ENCODE results near the gene NRXN3. TPM values are rescaled to one million over a fixed set of nuclear protein-coding genes. Genes with fewer than 3 reads are reported as not detected.

NRXN3 gene
- total RNA-seq, 1 experiment from 2014 or later: not detected

DNA sequence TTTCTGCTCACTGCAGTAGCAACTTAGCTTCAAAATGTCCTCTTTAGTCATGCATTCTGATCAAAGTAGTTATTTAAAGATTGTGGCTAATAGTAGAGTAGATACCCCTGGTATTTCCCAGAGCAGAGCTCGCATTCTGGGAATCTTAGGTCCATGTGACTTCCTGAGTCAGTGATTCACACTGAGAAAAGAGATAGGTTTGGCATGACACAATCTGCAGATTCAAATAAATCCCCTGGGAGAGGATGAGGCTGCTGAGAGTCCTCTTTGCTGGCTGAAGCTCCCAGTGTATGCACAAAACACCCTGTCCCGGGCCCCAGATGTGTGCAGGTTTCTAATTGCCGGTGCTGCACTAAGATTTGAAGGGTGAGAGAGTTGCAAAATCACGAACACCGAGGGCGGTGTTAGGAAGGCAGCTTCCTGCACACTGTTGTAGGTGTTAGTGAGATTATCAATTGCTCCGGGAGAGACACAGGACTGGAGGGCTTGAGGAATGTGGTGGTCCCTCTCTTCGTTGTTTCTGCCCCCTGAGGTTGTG lies 233.2 kb downstream of the NRXN3 start:
- Histone ChIP-seq H3K4me1 (ENCODE audit: control insufficient read depth in 1 of 2, insufficient read depth in 2 of 2, low read length in 2 of 2) (no peaks in the 10 kb centered on the region), H3K9me2 (ENCODE audit: insufficient read depth) (no peaks in the 10 kb centered on the region), H3K27ac (ENCODE audit: low read depth, low read length) (no peak overlapping the region), H3K36me3 (ENCODE audit: control insufficient read depth in 1 of 2, insufficient read depth in 2 of 2, low read length in 2 of 2) (no peaks in the 10 kb centered on the region), H3K9ac (ENCODE audit: low read length) (no peak overlapping the region), H3K4me3 (replicated peaks in 1 of 2; ENCODE audit: low read depth in 1 of 2, low read length in 2 of 2) (no peak overlapping the region), H3K79me2 (ENCODE audit: insufficient read depth, low read length) (no peaks in the 10 kb centered on the region), H2AFZ (ENCODE audit: low read depth, low read length, poor library complexity, severe bottlenecking) (no peak overlapping the region), H3K4me2 (ENCODE audit: low read length) (no peak overlapping the region), H3K27me3 (ENCODE audit: insufficient read depth, low read length) (peaks cover 5% of the 10 kb centered on the region; the same call in 1 of the 2 replicates), H3K9me3 (ENCODE audit: control insufficient read depth in 1 of 2, insufficient read depth in 1 of 2, low read depth in 1 of 2, low read length in 2 of 2) (no peaks in the 10 kb centered on the region), H4K20me1 (ENCODE audit: insufficient read depth) (no peaks in the 10 kb centered on the region)
- TF ChIP-seq, protein P1, sequence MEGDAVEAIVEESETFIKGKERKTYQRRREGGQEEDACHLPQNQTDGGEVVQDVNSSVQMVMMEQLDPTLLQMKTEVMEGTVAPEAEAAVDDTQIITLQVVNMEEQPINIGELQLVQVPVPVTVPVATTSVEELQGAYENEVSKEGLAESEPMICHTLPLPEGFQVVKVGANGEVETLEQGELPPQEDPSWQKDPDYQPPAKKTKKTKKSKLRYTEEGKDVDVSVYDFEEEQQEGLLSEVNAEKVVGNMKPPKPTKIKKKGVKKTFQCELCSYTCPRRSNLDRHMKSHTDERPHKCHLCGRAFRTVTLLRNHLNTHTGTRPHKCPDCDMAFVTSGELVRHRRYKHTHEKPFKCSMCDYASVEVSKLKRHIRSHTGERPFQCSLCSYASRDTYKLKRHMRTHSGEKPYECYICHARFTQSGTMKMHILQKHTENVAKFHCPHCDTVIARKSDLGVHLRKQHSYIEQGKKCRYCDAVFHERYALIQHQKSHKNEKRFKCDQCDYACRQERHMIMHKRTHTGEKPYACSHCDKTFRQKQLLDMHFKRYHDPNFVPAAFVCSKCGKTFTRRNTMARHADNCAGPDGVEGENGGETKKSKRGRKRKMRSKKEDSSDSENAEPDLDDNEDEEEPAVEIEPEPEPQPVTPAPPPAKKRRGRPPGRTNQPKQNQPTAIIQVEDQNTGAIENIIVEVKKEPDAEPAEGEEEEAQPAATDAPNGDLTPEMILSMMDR (IDR thresholded peaks at IDR 0.05 in 2 of 3, conservative IDR thresholded peaks at IDR 0.05 in 1 of 3; ENCODE audit: borderline replicate concordance in 1 of 3, insufficient read depth in 1 of 3, low read depth in 2 of 3, low read length in 2 of 3): no peak
- TF ChIP-seq SIN3A (IDR thresholded peaks at IDR 0.05; ENCODE audit: low read depth): no peak
- no peak for TF ChIP-seq CEBPB (IDR thresholded peaks at IDR 0.05; ENCODE audit: low read depth)
- TF ChIP-seq, protein P2, sequence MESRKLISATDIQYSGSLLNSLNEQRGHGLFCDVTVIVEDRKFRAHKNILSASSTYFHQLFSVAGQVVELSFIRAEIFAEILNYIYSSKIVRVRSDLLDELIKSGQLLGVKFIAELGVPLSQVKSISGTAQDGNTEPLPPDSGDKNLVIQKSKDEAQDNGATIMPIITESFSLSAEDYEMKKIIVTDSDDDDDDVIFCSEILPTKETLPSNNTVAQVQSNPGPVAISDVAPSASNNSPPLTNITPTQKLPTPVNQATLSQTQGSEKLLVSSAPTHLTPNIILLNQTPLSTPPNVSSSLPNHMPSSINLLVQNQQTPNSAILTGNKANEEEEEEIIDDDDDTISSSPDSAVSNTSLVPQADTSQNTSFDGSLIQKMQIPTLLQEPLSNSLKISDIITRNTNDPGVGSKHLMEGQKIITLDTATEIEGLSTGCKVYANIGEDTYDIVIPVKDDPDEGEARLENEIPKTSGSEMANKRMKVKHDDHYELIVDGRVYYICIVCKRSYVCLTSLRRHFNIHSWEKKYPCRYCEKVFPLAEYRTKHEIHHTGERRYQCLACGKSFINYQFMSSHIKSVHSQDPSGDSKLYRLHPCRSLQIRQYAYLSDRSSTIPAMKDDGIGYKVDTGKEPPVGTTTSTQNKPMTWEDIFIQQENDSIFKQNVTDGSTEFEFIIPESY (IDR thresholded peaks at IDR 0.05; ENCODE audit: extremely low read depth, insufficient replicate concordance, low read length): no peak
- TF ChIP-seq YY1 (IDR thresholded peaks at IDR 0.05; ENCODE audit: extremely low read depth, insufficient replicate concordance, low read depth, low read length): no peak
- TF ChIP-seq RAD21 (IDR thresholded peaks at IDR 0.05; ENCODE audit: low read depth): no peak
- TF ChIP-seq, protein P3, sequence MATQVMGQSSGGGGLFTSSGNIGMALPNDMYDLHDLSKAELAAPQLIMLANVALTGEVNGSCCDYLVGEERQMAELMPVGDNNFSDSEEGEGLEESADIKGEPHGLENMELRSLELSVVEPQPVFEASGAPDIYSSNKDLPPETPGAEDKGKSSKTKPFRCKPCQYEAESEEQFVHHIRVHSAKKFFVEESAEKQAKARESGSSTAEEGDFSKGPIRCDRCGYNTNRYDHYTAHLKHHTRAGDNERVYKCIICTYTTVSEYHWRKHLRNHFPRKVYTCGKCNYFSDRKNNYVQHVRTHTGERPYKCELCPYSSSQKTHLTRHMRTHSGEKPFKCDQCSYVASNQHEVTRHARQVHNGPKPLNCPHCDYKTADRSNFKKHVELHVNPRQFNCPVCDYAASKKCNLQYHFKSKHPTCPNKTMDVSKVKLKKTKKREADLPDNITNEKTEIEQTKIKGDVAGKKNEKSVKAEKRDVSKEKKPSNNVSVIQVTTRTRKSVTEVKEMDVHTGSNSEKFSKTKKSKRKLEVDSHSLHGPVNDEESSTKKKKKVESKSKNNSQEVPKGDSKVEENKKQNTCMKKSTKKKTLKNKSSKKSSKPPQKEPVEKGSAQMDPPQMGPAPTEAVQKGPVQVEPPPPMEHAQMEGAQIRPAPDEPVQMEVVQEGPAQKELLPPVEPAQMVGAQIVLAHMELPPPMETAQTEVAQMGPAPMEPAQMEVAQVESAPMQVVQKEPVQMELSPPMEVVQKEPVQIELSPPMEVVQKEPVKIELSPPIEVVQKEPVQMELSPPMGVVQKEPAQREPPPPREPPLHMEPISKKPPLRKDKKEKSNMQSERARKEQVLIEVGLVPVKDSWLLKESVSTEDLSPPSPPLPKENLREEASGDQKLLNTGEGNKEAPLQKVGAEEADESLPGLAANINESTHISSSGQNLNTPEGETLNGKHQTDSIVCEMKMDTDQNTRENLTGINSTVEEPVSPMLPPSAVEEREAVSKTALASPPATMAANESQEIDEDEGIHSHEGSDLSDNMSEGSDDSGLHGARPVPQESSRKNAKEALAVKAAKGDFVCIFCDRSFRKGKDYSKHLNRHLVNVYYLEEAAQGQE (IDR thresholded peaks at IDR 0.05; ENCODE audit: low read depth): no peak
- no peak for TF ChIP-seq POLR2AphosphoS5 (IDR thresholded peaks at IDR 0.05; ENCODE audit: low read depth, low read length)
- CTCF ChIA-PET: no interaction called here
- ATAC-seq (no peak), DNase-seq (ENCODE audit: low read depth, low spot score) (no peak)
- POLR2A ChIA-PET: no interaction called here
- RAD21 ChIA-PET (ENCODE audit: low non-redundant PET in 1 of 2, low total read pairs in 2 of 2, uncharacterized antibody in 2 of 2, unreplicated experiment in 2 of 2): no interaction called here
- no TSS peak for BruUV-seq (replicated peaks)
- intact Hi-C loops (cut with micrococcal nuclease): no loop called here

All from HCT116 (cell line).